Nephron (organoid): ENCODE data around the gene ACACA.

Experiments used
- H3K27ac Mint-ChIP-seq, 3 experiments: 2 replicates each; pipeline ENCODE4 v1.8.0; 2020; ENCODE audit warnings: mixed read lengths in 3 of 3, mild to moderate bottlenecking in 2 of 3, moderate library complexity in 1 of 3
- H3K27me3 Mint-ChIP-seq: 2 replicates; pipeline ENCODE4 v1.8.0; 2021; ENCODE audit warnings: low read depth, mild to moderate bottlenecking, moderate library complexity, mixed read lengths
- H3K36me3 Mint-ChIP-seq: 2 replicates; pipeline ENCODE4 v1.8.0; 2020; ENCODE audit warnings: low read depth, mixed read lengths
- H3K4me1 Mint-ChIP-seq: 2 replicates; pipeline ENCODE4 v1.8.0; 2020; ENCODE audit warnings: mixed read lengths
- H3K4me3 Mint-ChIP-seq, 3 experiments: 2 replicates each; pipeline ENCODE4 v1.8.0; 2020; ENCODE audit warnings: mild to moderate bottlenecking in 3 of 3, mixed read lengths in 3 of 3, moderate library complexity in 2 of 3
- H3K9me3 Mint-ChIP-seq: 2 replicates; pipeline ENCODE4 v1.8.0; 2020; ENCODE audit warnings: mixed read lengths
- TF ChIP-seq, protein P1 (sequence below), 3 experiments: fragments of 200-600 bp; sonication (generic); IDR thresholded peaks; one replicate each; pipeline ENCODE4 v1.5.0; 2021; ENCODE audit warnings: antibody characterized with exemption in 3 of 3; ENCODE audit not compliant: unreplicated experiment in 3 of 3

The ACACA gene

DNA sequence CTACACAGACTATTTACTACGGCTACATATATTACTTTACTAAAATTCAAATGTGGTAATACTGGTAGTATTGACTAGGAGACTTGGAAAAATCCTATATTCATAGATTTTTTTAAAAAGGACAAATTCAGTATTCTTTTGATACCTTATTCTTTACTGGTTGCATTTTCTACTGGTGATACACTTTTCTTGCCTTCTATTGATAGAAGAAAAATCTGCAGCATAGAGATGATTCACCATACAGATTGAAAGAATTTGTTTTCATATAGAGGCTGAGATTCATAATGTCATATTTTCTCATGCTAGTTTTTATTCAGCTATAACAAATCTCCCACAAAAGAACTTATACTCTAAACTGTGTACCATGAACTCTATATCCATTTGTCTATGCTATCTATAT lies 226.3 kb downstream of the ACACA start:
- Mint-ChIP-seq H3K4me1 (no peaks in the 10 kb centered on the region), H3K9me3 (no peaks in the 10 kb centered on the region), H3K27me3 (no peaks in the 10 kb centered on the region), H3K4me3 (no peak overlapping the region), H3K27ac (no peak overlapping the region), H3K36me3 (peaks cover 25% of the 10 kb centered on the region)
- TF ChIP-seq, protein P1, sequence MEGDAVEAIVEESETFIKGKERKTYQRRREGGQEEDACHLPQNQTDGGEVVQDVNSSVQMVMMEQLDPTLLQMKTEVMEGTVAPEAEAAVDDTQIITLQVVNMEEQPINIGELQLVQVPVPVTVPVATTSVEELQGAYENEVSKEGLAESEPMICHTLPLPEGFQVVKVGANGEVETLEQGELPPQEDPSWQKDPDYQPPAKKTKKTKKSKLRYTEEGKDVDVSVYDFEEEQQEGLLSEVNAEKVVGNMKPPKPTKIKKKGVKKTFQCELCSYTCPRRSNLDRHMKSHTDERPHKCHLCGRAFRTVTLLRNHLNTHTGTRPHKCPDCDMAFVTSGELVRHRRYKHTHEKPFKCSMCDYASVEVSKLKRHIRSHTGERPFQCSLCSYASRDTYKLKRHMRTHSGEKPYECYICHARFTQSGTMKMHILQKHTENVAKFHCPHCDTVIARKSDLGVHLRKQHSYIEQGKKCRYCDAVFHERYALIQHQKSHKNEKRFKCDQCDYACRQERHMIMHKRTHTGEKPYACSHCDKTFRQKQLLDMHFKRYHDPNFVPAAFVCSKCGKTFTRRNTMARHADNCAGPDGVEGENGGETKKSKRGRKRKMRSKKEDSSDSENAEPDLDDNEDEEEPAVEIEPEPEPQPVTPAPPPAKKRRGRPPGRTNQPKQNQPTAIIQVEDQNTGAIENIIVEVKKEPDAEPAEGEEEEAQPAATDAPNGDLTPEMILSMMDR (IDR thresholded peaks at IDR 0.05; ENCODE audit: unreplicated experiment in 3 of 3) = no peak

DNA sequence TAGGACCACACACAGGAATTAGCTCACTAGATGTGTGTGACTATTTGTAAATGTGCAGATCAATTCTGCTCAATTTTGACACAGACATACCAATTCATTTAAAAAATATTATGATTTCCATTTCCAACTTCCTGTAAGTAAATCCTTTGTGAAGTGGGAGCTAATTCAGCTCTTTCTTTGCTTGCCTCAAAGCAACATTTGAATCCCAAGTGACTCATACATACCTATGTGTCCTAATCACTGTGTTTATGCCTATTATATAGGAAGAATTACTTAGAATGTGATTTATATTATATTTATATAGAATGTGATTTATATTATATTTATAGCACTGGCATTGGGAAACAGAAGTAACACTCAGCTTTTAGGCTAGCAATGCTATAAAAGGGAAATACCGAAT lies 226.7 kb downstream of the ACACA start:
- TF ChIP-seq, protein P1 (IDR thresholded peaks at IDR 0.05; ENCODE audit: unreplicated experiment in 3 of 3) = no peak
- H3K9me3 Mint-ChIP-seq = no peaks in the 10 kb centered on the region
- no peak overlapping the region for H3K27ac Mint-ChIP-seq
- no peaks in the 10 kb centered on the region for H3K27me3 Mint-ChIP-seq
- no peak overlapping the region for H3K4me3 Mint-ChIP-seq
- no peaks in the 10 kb centered on the region for H3K4me1 Mint-ChIP-seq
- H3K36me3 Mint-ChIP-seq = peaks cover 25% of the 10 kb centered on the region

GRCh38 chr17:37177254-37177870 lies 229.3 kb downstream of the ACACA start:
- Mint-ChIP-seq H3K9me3 (no peaks in the 10 kb centered on the region), H3K4me1 (no peaks in the 10 kb centered on the region), H3K36me3 (peaks cover 26% of the 10 kb centered on the region), H3K4me3 (no peak overlapping the region), H3K27ac (peak overlapping the region in 1 of 3 experiments; percentile 70), H3K27me3 (no peaks in the 10 kb centered on the region)
- TF ChIP-seq, protein P1 (IDR thresholded peaks at IDR 0.05; ENCODE audit: unreplicated experiment in 3 of 3) = no peak

GRCh38 chr17:37176723-37177122 lies 229.9 kb downstream of the ACACA start:
- Mint-ChIP-seq H3K27ac (peak overlapping the region in 1 of 3 experiments; percentile 24), H3K36me3 (peaks cover 26% of the 10 kb centered on the region), H3K4me1 (no peaks in the 10 kb centered on the region), H3K9me3 (no peaks in the 10 kb centered on the region), H3K4me3 (no peak overlapping the region), H3K27me3 (no peaks in the 10 kb centered on the region)
- TF ChIP-seq, protein P1 (IDR thresholded peaks at IDR 0.05; ENCODE audit: unreplicated experiment in 3 of 3) = no peak

- Mint-ChIP-seq H3K4me1 (peaks cover 19% of the 10 kb centered on the region), H3K4me3 (no peak overlapping the region), H3K27me3 (no peaks in the 10 kb centered on the region), H3K9me3 (no peaks in the 10 kb centered on the region), H3K27ac (no peak overlapping the region), H3K36me3 (peaks cover 20% of the 10 kb centered on the region)
- TF ChIP-seq, protein P1 (IDR thresholded peaks at IDR 0.05; ENCODE audit: unreplicated experiment in 3 of 3) = peak; percentile 54 to 67 (median 56)
These were observed 232.4 kb downstream of the ACACA start for GRCh38 chr17:37174205-37174604.

- Mint-ChIP-seq H3K27ac (no peak overlapping the region), H3K4me3 (no peak overlapping the region), H3K9me3 (no peaks in the 10 kb centered on the region), H3K27me3 (no peaks in the 10 kb centered on the region), H3K36me3 (peaks cover 3% of the 10 kb centered on the region), H3K4me1 (peaks cover 22% of the 10 kb centered on the region)
- TF ChIP-seq, protein P1 (IDR thresholded peaks at IDR 0.05; ENCODE audit: unreplicated experiment in 3 of 3) = no peak
These were observed 235.7 kb downstream of the ACACA start for GRCh38 chr17:37170881-37171425.
